Measurements from ENCODE around the gene TTLL3.
A peak's percentile ranks its signal among the peaks of the same experiment; 100 is the strongest.

Gene TTLL3

DNA sequence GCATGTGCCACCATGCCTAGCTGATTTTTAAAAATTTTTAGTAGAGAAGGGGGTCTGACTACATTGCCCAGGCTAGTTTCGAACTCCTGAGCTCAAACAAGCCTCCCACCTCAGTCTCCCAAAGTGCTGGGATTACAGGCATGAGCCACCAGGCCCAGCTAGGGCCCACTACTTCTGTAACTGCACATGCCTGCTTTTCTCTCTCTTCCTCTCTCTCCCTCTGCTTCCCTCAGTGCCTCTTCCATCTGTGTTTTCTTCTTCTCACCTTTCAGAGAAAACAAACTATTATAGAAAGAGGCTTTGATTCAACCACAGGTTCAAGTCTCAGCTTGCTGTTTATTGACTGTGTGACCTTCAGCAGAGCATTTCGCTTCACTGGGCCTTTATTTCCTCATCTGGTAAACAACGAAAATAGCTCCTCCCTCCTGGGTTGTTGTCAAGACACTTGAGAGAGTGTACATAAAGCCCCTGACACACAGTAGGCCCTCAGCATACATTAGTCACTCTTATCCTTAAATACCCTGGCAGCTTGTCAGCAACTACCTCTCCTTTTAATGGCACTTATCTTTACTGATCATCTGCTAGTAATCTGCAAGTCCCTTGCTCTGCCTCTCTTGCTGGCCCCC, 28.0 kb upstream of the TTLL3 start:
- no peak for DNase-seq (ENCODE audit: low read depth in 3 of 3)

DNA sequence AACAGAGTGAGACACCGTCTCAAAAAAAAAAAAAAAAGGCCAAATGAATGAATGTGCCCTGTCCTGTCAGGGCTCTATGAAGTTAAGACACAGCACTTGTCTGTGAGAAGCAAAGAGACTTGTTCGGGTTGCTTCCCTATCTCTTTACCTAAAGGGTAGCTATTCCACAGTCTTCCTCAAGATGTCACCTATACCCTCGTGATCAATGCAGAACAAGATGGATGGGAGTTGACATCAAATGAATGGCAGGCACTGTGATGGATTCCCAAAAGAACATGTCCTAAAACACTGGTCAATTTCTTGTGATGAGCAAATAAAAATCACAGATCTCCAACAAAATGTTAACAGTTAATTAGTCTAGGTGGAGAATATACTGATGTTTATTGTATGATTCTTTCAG, 27.3 kb upstream of the TTLL3 start:
- DNase-seq (ENCODE audit: low read depth in 3 of 3), result no peak

DNA sequence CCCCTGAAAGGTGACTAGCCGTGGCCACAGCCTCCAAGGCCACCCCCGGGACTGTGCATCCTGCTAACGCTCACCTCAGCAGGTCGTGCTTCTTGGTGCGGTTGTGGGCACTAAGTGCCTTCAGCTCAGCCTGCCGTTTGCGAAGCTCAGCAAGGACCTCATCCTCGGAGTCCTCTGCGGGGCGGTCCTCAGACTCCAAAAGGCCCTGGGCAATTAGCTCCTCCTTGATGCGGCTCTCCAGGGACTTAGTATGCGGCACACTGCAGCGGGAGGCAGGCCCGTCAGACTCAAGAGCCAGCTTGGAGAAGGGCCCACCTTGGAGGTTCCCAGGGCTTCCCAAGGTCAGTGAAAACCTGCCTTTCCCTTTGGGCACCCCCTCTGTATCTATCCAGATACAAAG, 26.1 kb upstream of the TTLL3 start:
- DNase-seq (ENCODE audit: low read depth in 3 of 3), result no peak

DNA sequence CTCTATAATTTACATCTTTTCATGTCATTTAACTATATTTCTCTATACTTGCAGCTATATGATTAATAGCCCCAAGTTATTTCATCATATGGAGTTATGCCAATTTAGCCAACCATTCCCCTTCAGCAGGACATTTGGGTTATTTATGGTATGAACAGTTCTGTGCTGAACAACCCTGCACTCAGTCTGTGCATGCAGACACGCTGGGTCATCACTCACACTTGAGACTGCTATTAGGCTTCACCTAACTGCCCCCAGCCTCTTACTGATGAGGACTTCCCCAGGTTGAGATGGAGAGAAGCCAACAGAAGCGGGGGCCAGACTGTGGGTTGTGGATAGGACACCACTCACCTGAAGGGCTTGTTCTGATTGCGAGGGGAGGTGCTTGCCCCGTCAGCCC, 25.1 kb upstream of the TTLL3 start:
- DNase-seq (ENCODE audit: low read depth in 3 of 3), result no peak

DNA sequence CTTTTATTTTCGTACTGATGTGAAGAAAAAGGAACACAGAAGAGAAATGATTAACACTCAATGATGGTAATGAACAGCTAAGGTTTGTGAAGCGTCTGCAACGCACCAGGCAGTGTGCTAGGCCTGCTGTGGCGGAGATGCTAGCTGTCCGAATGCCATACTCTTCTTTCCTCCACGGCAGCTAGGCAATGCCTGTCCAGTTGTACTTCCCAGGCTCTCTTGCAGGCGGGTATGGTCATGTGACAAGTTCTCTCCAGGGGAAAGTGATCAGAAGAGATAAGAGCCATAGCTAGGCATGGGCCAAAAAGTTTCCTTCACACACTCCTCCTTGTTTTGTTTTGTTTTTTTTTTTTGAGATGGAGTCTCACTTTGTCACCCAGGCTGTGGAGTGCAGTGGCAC, 24.5 kb upstream of the TTLL3 start:
- DNase-seq (ENCODE audit: low read depth in 3 of 3), result no peak

DNA sequence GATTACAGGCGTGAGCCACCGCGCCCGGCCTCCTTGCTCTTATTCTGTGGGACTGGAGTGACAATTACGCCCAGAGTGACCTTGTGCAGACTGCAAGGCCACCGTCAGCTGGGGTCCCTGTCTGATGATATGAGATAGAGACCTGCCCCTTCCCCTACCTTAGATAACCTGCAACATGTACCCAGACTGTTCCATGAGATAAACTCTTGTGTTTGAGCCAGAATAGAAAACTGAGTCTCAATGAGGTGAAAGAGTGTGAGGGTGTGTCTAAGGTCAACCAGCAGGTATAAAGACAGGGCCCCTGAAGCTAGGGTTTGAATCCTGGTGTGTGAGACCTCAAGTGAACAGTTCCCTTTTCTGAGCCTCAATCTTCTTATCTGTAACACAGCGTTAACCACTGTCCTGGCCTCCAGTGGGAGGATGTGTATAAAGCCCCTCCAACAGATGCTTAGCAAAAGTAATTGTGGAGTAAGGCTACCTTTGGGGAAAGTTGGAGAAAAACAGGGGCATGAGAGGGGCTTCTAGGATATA, 23.8 kb upstream of the TTLL3 start:
- no peak for DNase-seq (ENCODE audit: low read depth in 3 of 3)

DNA sequence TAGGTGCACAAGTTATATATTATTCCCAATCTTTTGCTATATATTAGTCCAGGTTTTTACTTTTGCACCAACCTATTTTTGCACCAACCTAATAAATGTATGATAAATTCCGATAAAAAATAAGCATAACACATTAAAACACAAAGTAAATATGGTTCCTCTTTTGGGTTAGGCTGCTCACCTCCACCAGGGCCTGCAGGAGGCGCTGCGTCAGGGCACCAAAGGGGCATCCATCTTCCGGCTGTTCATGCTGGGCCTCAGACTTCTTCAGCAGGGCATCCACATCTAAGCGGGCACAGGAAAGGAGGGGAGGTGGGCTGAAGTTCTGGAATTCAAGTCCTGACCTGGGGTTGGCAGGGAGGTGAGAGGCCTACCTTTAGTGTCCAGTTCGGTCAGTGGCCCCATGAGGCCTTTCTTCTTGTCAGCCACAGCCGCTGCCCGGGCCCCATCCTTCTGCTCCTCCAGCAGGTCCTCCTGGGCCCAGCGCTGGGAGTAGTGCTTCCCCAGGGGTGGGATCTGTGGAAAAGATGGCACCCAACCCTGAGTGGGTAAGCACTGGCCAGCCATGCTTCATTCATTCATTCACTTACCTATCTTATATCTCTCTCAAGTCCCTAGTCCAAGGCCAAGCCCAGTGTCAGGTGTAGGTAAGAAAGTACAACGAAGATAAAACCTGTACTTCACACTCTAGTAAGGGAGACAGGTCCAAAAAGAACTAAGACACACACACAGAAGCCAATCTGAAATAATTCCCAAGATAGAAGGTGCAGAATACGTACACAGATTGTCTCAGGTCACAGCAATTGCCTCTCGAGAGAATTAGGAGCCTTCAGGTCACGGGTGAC, 23.0 kb upstream of the TTLL3 start:
- DNase-seq (ENCODE audit: low read depth in 3 of 3), result no peak

DNA sequence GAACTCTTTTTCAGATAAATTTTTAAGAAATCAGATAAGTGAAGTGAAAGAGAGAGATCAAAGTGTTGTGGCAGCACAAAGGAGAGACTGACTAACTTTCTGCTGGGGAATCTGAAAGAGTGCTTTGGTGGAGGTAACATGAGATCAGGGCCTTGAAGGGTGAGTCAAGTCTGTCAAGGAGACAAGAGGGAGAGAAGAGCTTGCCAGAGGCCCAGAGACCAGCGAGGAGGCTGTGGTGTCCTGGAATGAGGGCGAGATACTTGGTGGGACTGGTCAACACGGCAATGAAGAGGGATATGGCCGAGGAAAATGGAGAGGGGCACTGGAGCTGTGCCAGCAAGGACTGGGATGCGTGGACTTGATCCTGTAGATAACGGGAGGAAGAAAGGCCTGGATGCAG, 22.3 kb upstream of the TTLL3 start:
- no peak for DNase-seq (ENCODE audit: low read depth in 3 of 3)

DNA sequence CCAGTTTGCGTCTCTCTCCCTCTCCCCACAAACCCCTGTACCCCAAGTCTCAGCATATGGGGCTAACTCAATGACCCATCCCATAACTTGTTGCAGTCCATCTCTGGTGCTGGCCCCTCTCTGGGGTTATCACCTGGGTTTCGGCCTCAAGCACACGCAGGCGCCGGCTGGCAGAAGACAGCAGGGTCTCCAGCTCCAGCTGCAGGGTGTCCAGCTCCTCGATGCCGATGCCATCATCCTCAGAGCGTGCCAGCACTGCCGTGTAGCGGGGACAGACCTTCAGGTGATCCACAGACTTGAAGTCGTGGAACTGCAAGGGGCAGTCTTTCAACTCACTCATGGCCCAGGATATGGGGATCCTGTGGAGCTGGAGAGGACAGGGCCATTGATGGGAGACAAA, 18.9 kb upstream of the TTLL3 start:
- DNase-seq (ENCODE audit: low read depth in 3 of 3), result no peak

DNA sequence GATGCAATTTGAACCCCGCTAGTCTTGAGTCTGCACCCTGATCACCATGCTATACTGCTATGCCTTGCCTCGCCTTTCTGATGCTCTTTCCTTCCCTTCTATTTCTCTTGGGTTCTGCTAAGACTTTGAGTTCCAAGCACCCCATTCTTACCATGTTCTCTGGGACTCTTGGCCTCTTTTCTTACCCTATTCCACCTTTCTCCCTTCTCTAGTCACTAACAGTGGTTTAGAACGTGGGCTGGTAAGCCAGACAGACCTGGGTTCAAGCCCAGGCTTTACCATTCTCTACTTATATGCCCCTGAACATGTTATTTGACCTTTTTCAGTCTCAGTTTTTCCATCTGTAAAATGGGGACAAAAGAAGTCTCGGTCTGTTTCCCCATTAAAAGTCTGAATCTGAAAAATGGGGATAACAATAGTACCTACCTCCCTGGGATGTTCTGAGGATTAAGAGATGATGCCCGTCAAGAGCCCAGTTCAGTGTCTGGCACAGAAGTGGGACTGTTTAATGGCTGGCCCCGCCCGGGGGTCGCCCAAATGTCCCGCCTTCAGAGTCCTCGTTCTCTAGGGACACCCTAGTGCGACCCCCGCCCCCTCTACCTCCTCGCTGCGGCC, 18.2 kb upstream of the TTLL3 start:
- no peak for DNase-seq (ENCODE audit: low read depth in 3 of 3)

DNA sequence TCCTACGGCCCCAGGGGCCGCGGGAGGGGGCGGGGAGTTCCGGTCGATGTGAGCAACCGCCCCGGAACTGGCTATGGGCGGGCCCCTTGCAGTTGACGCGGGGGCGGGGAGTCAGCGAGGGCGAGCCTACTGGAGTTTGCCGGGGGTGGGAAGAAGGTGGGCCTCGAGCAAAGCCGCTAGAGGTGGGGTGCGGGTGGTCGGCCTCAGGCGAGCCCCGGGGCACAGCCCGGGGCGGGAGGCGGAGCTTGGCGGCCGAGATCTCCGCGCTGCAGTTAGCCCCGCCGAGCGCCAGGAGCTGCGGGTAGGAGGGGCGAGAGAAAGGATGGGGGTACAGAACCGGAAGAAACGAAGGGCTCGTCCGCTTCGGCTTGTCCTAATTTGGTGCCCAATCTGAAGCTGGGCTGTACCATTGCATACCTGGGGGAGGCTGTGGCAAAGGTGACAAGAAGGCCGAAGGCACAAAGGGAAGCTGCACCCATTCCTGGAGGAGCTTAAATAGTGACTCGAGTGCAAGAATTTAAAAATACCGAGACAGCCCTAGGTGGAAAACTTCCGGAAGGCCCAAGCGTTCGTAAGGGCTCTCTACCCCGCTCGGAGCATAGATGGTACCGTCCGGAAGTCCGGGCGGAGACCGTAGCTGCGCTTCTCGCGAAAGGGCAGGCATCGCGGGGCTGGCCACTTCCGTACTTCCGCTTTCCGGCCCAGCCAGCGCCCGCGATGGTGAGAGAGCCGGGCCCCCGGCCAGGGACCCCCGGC, 17.5 kb upstream of the TTLL3 start, which contains the start of the genes ARPC4 and TADA3:
Gene ARPC4 (plus strand): TSS at position 678 of the 756 bp plus-strand sequence. CDS start 40 bp downstream, at position 718.
Gene TADA3 (minus strand): TSS at position 69 of the 756 bp plus-strand sequence. CDS start 1,007 bp downstream, outside the sequence.
- DNase-seq (ENCODE audit: low read depth in 3 of 3), result peak; percentile 72 to 93 (median 80)

DNA sequence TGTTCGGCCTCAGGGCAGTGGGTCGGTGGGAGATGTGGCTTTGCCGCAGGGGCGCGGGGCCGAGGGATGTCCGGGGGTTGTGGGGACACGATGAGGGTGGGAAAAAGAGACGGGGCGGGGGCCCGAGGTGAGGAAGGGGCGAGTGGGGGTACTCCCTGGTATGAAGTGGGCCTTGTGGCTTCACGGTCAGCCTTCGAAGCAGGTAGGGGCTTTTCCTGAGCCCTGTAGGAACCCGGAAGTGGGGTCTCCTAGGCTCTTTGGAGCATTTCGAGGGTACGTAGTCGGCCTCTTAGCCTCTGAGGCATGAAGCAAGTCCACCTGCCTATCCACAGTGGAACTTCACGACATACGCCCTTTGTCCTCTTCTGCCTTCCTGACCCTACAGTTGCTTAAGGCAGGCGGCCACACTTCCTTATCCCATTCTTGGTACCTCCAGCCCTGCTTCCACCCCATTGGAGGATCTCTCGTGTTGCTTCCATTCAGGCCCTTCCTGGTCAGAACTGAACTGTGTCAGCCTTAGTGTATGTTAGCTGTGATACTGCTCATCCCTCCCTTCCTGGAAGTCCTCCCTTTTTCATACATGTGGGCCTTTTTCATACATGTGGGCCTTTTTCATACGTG, 16.8 kb upstream of the TTLL3 start:
- DNase-seq (ENCODE audit: low read depth in 3 of 3), result no peak

DNA sequence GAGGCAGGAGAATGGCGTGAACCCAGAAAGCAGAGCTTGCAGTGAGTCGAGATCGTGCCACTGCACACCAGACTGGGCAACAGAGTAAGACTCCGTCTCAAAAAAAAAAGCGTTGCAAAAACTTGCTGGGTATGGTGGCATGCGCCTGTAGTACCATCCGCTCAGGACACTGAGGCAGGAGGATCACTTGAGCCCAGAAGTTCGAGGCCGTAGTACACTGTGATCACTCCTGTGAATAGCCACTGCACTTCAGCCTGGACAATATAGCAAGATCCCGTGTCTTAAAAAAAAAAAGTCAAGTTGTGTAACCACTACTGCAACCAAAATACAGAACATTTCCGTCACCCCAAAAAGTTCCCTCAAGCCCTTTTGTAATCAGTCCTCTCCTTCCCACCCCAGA, 15.7 kb upstream of the TTLL3 start:
- DNase-seq (ENCODE audit: low read depth in 3 of 3), result no peak

DNA sequence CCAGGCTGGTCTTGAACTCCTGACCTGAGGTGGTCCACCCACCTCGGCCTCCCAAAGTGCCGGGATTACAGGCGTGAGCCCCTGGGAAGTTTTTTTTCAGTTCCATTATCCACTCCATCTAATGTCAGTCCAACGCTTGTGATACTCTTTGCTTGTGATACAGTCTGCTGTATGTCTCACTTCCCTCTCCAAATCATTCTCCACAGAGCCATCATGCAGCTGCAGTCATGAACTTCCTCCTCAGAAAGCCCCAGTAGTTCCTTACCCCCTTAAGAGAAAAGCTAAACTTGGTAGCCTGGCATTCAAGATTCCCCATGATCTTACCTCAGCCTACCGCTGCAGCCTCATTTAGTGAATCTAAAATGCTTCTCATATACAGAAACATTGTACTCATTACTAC, 14.9 kb upstream of the TTLL3 start:
- no peak for DNase-seq (ENCODE audit: low read depth in 3 of 3)

DNA sequence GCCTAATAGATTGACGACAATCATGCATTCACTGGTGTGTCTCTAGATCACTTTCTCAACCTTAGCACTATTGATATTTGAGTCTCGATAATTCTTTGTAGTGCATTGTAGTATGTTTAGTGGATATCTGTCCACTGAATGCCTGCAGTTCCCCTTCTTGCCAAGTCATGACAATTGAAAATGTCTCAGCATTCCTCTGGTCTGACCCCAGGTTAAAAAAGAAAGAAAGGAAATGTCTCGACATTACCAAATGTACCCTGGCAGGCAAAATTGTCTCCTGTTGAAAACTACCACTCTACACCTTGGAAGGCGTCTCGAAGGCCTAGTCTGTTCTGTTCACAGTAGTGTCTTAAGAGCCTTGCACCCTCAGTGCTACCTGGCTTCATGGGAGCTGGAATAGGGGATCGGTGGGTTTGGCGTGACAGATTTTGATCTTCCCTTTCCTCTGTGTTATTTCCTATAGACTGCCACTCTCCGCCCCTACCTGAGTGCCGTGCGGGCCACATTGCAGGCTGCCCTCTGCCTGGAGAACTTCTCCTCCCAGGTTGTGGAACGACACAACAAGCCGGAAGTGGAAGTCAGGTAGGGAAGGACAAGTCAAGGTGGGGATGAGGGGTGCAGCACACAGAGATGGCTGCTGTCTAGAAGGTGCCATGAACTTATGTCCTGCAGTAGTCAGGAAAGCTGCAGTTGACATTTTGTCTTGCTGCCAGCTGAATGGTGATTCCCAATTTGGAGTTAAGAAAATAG, 12.7 kb upstream of the TTLL3 start:
- no peak for DNase-seq (ENCODE audit: low read depth in 3 of 3)

DNA sequence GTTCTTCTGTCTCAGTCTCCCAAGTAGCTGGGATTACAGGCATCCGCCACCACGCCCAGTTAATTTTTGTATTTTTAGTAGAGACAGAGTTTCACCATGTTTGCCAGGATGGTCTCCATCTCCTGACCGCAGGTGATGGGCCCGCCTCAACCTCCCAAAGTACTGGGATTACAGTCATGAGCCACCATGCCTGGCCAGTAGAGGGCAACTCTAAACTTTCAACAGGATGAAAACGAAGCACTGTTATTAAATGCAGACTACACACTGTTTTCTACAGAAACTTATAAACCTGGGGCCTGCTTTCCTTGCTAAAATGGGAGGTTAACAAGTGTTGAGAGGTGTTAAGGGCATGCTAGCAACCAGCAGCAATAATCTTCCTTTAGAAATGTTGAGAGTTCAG, 9.5 kb upstream of the TTLL3 start:
- no peak for DNase-seq (ENCODE audit: low read depth in 3 of 3)

DNA sequence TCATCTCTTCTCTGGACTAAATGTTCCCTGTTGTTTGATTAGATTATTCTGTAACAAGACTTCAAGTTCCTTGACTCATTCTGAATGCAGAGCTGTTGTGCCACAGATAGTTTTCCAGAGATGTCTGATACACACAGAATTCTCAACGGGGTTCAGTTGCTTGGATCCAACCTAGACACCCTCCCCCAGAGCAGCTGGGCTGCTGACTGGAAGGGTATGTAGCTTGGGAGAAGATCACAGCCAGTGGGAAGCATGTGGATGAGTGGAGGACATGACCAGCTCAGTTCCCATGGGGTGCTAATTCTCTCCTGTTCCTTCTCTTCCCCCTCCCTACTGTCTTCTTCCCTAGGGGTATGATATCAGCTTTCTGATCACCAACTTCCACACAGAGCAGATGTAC, 6.6 kb upstream of the TTLL3 start:
- no peak for DNase-seq (ENCODE audit: low read depth in 3 of 3)

DNA sequence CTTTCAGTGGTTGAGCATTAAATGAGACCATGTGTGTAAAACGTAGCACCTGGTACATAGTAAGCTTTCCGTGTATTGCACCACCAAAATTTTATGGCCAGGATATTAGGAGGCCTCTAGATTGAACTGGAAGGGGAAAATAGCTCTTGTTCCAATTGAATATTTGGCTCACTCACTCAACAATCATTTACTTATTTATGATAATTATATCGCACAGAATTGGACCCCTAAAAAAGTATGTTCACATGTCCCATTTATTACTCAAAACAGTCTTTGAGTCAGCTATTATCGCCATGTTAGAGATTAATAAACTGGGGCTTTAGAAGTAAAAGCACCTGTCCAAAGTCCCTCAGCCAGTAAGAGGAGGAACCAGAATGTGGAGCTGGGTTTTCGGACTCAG, 5.1 kb upstream of the TTLL3 start:
- no peak for DNase-seq (ENCODE audit: low read depth in 3 of 3)

DNA sequence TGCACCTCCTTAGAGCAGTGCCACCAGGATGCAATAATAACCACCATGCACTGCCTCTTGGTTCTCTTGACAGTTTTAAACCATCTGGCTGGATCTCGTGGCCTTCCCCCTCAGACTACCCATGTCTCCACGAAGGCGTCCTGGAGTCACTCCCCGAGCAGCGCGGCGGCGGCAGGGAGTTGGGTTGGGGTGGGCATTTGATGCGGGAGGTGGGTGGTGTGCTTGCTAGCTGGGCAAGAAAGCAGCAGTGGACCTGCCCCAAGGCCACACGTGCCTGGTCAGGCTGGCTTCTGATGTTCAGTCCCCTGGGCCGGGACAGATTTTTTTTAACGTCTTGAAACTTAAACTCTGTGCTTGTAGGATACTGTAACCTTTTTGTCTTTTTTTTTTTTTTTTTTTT, 3.9 kb upstream of the TTLL3 start:
- no peak for DNase-seq (ENCODE audit: low read depth in 3 of 3)

DNA sequence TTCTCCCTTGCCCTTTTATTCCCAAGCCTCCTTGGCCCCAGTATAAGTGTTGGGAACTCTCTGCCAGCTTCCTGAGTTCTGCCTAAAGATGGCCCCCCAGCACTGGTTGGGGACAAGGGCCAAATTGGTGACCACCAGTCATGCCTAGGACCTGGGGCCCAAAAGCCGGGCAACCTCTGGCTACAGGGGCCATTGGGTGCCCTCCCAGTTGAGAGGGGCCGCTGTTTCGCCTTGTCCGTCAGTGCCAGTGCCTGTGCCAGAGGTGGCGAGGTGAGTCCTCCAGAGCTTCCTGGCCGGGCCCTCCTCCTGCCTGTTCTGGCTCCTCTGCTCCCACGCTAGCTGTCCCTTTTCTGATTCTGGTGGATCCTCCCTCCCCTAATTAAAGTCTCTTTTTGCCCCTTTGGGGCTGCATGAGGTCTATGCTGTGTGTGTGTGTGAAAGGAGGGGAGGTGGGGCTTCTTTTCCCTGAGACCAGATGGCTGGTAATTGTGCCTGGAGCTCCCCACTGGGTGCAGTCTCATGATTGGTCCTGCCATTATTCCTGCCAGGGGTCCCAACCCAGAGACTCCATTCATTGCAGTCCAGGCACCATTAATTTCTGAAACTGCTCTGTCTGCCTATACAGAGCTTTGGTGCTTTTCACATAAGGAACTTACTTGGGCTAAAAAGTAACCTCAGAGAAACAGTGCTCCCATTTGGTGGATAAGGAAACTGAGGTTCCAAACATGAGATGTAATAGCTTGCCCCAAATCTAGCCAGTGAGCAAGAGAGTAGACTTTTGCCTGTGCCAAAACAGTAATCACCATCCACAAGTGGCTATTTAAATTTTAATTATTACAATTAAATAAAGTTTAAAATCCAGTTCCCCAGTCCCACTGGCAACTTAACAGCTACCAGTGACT, 3.1 kb upstream of the TTLL3 start:
- no peak for DNase-seq (ENCODE audit: low read depth in 3 of 3)

Data from stimulated activated CD4-positive, alpha-beta T cell treated with anti-CD3 and anti-CD28 coated beads, TNF-alpha, amount 100 ng/mL, for 48 hours (primary cell).